ENCODE results near the gene NAPA. TPM values are rescaled to one million over a fixed set of nuclear protein-coding genes. Genes with fewer than 3 reads are reported as not detected.

Gene NAPA
- total and polyA plus RNA-seq, 2 of the 13 experiments (the other 11 are each of a cell fraction or from before 2014, with no cell fraction given) = 32.6 to 65.9 TPM

- TF ChIP-seq SKIL (CRISPR knock-in tag; IDR thresholded peaks at IDR 0.05; ENCODE audit: borderline replicate concordance) (no peak), KDM1A (CRISPR knock-in tag; IDR thresholded peaks at IDR 0.05) (no peak), ONECUT2 (CRISPR knock-in tag; IDR thresholded peaks at IDR 0.05) (no peak), KDM6A (CRISPR knock-in tag; IDR thresholded peaks at IDR 0.05; ENCODE audit: low read depth) (no peak), ZNF136 (CRISPR knock-in tag; IDR thresholded peaks at IDR 0.05; ENCODE audit: low read depth) (no peak; the same call in 1 of the 2 replicates), ZNF326 (CRISPR knock-in tag; IDR thresholded peaks at IDR 0.05; ENCODE audit: borderline replicate concordance) (no peak), KDM5A (IDR thresholded peaks at IDR 0.05; ENCODE audit: borderline replicate concordance, low read length) (peak; percentile 67), SRF (IDR thresholded peaks at IDR 0.05; ENCODE audit: low read depth, low read length) (no peak), SRSF9 (IDR thresholded peaks at IDR 0.05; ENCODE audit: borderline replicate concordance, insufficient read depth, low read depth, low read length, poor library complexity, severe bottlenecking) (no peak), ZNF260 (CRISPR knock-in tag; IDR thresholded peaks at IDR 0.05; ENCODE audit: borderline replicate concordance, low read depth) (no peak), ZNF33A (CRISPR knock-in tag; IDR thresholded peaks at IDR 0.05; ENCODE audit: borderline replicate concordance) (no peak), SYNCRIP (IDR thresholded peaks at IDR 0.05; ENCODE audit: insufficient read depth, low read depth, low read length) (no peak), ZNF451 (CRISPR knock-in tag; IDR thresholded peaks at IDR 0.05) (no peak), NR2F1 (CRISPR knock-in tag; IDR thresholded peaks at IDR 0.05) (0 out of 4 replicates have a peak, but pooled peaks of 1 of the 2 experiments have one; percentile 43), IKZF5 (CRISPR knock-in tag; IDR thresholded peaks at IDR 0.05) (peak; percentile 75), FOXJ3 (CRISPR knock-in tag; IDR thresholded peaks at IDR 0.05; ENCODE audit: borderline replicate concordance) (no peak), BCLAF1 (IDR thresholded peaks at IDR 0.05) (no peak), CBX5 (CRISPR knock-in tag; IDR thresholded peaks at IDR 0.05; ENCODE audit: borderline replicate concordance) (no peak; the same call in 1 of the 2 replicates), SAP130 (CRISPR knock-in tag; IDR thresholded peaks at IDR 0.05; ENCODE audit: low read depth) (peak; percentile 100), TCF12 (IDR thresholded peaks at IDR 0.05) (no peak), TCF12 (CRISPR knock-in tag; IDR thresholded peaks at IDR 0.05) (no peak)
These were observed at the start of gene NAPA (continued) for GRCh38 chr19:47514869-47515588.
